GM20000 (cell line): ENCODE measurements around the gene LRRC25.
A peak's percentile ranks its signal among the peaks of the same experiment; 100 is the strongest.

ENCODE experiments used
- DNase-seq: peaks from one replicate; pipeline ENCODE4 v3.0.0; 2012; ENCODE audit warnings: low spot score
- CTCF ChIP-seq: IDR thresholded peaks from 2 replicates; pipeline ENCODE4 v1.5.1; 2012; ENCODE audit warnings: mild to moderate bottlenecking, control low read depth; ENCODE audit errors: extremely low read depth, missing control alignments

Gene LRRC25

GRCh38 chr19:18429717-18430416 is 32.4 kb upstream of the LRRC25 start:
- no peak for DNase-seq

GRCh38 chr19:18428787-18429674 is 31.6 kb upstream of the LRRC25 start:
- peak; percentile 9 for TF ChIP-seq CTCF
- DNase-seq: peak; percentile 97

More at GRCh38 chr19:18429717-18430416, 32.4 kb upstream of the LRRC25 start:
- TF ChIP-seq CTCF: no peak

- TF ChIP-seq CTCF: no peak
- no peak for DNase-seq
These were observed 30.9 kb upstream of the LRRC25 start for GRCh38 chr19:18428173-18428786.

GRCh38 chr19:18427743-18428113 is 30.3 kb upstream of the LRRC25 start:
- DNase-seq: no peak
- no peak for TF ChIP-seq CTCF

- no peak for TF ChIP-seq CTCF
- DNase-seq: no peak
These were observed 29.8 kb upstream of the LRRC25 start for GRCh38 chr19:18427080-18427742.

GRCh38 chr19:18426416-18426767 is 29.0 kb upstream of the LRRC25 start:
- DNase-seq: no peak
- TF ChIP-seq CTCF: no peak
